Stimulated activated naive CD8-positive, alpha-beta T cell treated with anti-CD3 and anti-CD28 coated beads, Interleukin-15, amount 100 ng/mL, for 72 hours (primary cell): ENCODE data around the gene SLAIN2.
"Not testable (repeated sequence)": the region's sequence is repeated elsewhere in the genome, so short reads cannot be mapped to it uniquely, and the experiment has no call there.

Experiments used
- ATAC-seq: fragments of 150-1000 bp; cut with Tn5 transposase; 2 replicates; pipeline ENCODE4 v1.10.0; 2021; ENCODE audit warnings: mild to moderate bottlenecking, moderate library complexity
- DNase-seq, 2 donors: peaks; one replicate each; pipeline ENCODE4 v3.0.0; 2021 to 2022
- H3K27ac Mint-ChIP-seq, 2 donors: one replicate each; pipeline ENCODE4 v1.8.0; 2022; ENCODE audit warnings: mild to moderate bottlenecking in 2 of 2, mixed read lengths in 2 of 2, moderate library complexity in 2 of 2
- H3K27me3 Mint-ChIP-seq: one replicate; pipeline ENCODE4 v1.8.0; 2022; ENCODE audit warnings: mixed read lengths
- H3K4me1 Mint-ChIP-seq: one replicate; pipeline ENCODE4 v1.8.0; 2022; ENCODE audit warnings: mild to moderate bottlenecking, mixed read lengths
- H3K4me3 Mint-ChIP-seq, 2 donors: one replicate each; pipeline ENCODE4 v1.8.0; 2022; ENCODE audit warnings: mild to moderate bottlenecking in 2 of 2, mixed read lengths in 2 of 2, moderate library complexity in 1 of 2
- H3K9me3 Mint-ChIP-seq, 2 donors: one replicate each; pipeline ENCODE4 v1.8.0; 2022; ENCODE audit warnings: mixed read lengths in 2 of 2

Gene SLAIN2

DNA sequence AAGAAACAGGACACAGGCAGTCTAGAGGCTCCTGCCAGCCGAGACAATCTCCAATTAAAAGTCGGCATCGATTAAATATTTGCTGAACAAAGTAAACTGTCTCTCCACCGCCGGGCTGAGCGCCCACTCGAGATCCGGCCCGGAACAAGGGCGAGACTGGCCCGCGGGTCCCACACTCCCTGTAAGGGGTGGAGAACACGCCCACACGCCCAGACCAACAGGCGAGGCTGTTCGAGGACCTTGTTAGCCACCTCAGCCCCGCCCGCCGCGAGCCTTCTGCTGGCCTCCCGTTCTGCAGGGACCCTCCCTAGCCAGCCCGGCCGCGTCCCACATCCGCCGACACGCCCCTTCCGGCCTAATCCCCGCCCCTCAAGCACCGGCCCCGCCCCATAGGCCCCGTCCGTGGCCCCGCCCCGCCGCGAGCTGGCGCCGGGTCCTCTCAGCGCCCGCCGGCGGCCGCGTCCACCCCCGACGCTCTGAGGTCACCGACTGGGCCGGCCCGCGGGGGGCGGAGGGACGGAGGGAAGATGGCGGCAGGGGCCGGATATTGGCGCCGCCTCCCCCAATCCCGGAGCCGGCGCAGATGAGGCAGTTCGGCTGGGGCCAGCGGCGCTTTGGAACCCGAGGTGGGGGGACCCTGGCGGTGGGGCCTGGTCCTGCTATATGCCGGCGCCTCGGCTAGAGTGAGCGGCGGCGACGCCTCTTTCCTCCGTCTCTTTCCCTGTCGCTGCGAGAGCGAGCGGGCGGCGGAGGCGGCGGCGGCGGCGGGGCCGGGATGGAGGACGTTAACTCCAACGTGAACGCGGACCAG is at the start of gene SLAIN2:
Gene SLAIN2, plus strand, starts transcription at position 565 of the 811 bp plus-strand sequence. Its CDS starts 211 bp downstream, at position 776.
- DNase-seq (peak; percentile 98 to 99), ATAC-seq (peak; percentile 88)
- Mint-ChIP-seq H3K4me3 (peak within 1 kb of the TSS; percentile 98 to 99), H3K27me3 (no peaks in the 10 kb centered on the region), H3K4me1 (peaks cover 61% of the 10 kb centered on the region), H3K27ac (peak within 1 kb of the TSS; percentile 99), H3K9me3 (no peaks in the 10 kb centered on the region)

- not testable (repeated sequence) for H3K4me1 Mint-ChIP-seq, H3K27me3 Mint-ChIP-seq, H3K4me3 Mint-ChIP-seq, ATAC-seq, H3K9me3 Mint-ChIP-seq, DNase-seq, H3K27ac Mint-ChIP-seq
Measured at GRCh38 chr4:48292218-48292790, 49.0 kb upstream of the SLAIN2 start.

GRCh38 chr4:48295116-48295515 is 46.2 kb upstream of the SLAIN2 start:
- Mint-ChIP-seq H3K27me3 (peaks cover 7% of the 10 kb centered on the region), H3K27ac (no peak overlapping the region), H3K4me1 (no peaks in the 10 kb centered on the region), H3K4me3 (no peak overlapping the region), H3K9me3 (no peaks in the 10 kb centered on the region)
- no peak for DNase-seq
- no peak for ATAC-seq

- H3K4me3 Mint-ChIP-seq = no peak overlapping the region
- DNase-seq (no peak), ATAC-seq (peak; percentile 69)
- no peaks in the 10 kb centered on the region for H3K4me1 Mint-ChIP-seq
- H3K27ac Mint-ChIP-seq = peak overlapping the region in 1 of 2 donors; percentile 47
- peaks cover 7% of the 10 kb centered on the region for H3K27me3 Mint-ChIP-seq
- no peaks in the 10 kb centered on the region for H3K9me3 Mint-ChIP-seq
Measured at GRCh38 chr4:48296365-48296764, 45.0 kb upstream of the SLAIN2 start.

DNA sequence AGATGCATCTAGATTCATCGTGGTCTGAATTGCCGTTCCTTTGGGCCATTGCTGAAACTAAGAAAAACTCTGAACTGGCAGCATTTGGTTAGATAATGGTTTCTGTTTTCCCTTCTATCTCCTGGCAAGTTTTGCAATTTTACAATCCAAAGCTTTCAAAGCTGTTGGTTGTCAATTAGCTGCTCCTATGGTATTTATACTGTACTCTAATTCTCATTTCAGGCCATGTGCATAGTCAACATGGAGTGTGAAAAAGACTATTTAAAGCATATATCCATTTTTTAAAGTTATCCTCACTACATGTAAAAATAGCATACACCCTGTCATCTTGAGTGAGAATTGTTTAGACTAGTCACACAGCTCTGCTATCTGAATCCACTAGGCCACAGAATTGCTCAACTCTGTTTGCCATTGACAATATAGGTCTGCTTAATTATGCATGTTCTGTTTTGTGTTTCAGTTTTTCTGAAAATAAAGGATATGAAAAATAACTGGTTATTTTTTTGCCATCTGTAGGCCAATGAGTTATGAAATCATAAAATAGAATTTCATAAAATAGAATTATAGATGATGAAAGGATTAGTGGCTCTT is 44.0 kb upstream of the SLAIN2 start:
- Mint-ChIP-seq H3K27ac (no peak overlapping the region), H3K4me3 (no peak overlapping the region), H3K4me1 (no peaks in the 10 kb centered on the region), H3K9me3 (no peaks in the 10 kb centered on the region), H3K27me3 (peaks cover 16% of the 10 kb centered on the region)
- ATAC-seq (no peak), DNase-seq (no peak)

GRCh38 chr4:48299560-48299959 is 41.8 kb upstream of the SLAIN2 start:
- Mint-ChIP-seq H3K4me1 (no peaks in the 10 kb centered on the region), H3K27ac (no peak overlapping the region), H3K9me3 (no peaks in the 10 kb centered on the region), H3K4me3 (no peak overlapping the region), H3K27me3 (peaks cover 24% of the 10 kb centered on the region)
- DNase-seq = no peak
- ATAC-seq = no peak

GRCh38 chr4:48300004-48300403 is 41.3 kb upstream of the SLAIN2 start:
- no peak overlapping the region for H3K4me3 Mint-ChIP-seq
- H3K27ac Mint-ChIP-seq = no peak overlapping the region
- peaks cover 24% of the 10 kb centered on the region for H3K27me3 Mint-ChIP-seq
- H3K9me3 Mint-ChIP-seq = no peaks in the 10 kb centered on the region
- no peak for ATAC-seq
- H3K4me1 Mint-ChIP-seq = no peaks in the 10 kb centered on the region
- DNase-seq = no peak

DNA sequence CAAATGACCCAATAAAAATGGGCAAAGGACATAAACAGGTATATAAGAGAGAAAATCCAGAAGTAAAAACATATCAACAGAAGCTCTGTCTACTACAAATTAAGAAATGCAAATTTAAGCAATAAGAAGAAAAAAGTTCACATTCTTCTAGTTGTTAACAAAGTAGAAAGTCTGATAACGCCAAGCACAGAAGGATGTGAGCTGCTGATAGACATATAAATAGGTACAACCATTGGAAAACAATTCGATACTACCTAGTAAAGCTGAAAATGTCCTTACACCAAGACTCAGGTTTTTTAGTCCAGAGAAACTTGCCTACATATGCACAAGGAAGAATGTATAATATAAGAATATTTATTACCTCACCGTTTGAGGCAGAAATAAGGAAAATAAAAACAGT is 35.8 kb upstream of the SLAIN2 start:
- Mint-ChIP-seq H3K27me3 (peaks cover 17% of the 10 kb centered on the region), H3K27ac (no peak overlapping the region), H3K9me3 (no peaks in the 10 kb centered on the region), H3K4me1 (no peaks in the 10 kb centered on the region), H3K4me3 (no peak overlapping the region)
- no peak for ATAC-seq
- DNase-seq = no peak

DNA sequence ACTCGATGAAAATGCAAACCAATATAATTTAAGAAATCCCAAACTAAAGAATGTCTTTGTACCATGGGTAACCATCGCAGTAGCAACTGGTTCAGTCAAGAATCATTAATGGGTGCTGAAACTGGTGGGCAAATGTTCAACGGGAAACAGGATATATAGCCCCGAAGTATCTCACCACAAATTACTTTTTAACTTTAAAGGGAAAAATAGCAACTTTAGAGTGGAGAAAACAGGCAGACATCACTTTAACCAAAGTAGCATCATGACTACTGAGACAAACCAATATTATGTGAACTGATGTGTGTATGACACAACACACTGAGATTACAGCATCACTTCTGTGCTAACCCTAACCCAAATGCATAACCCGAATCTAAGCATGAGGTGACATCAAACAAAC is 33.8 kb upstream of the SLAIN2 start:
- no peaks in the 10 kb centered on the region for H3K4me1 Mint-ChIP-seq
- H3K4me3 Mint-ChIP-seq = no peak overlapping the region
- DNase-seq = no peak
- H3K27ac Mint-ChIP-seq = no peak overlapping the region
- peaks cover 6% of the 10 kb centered on the region for H3K27me3 Mint-ChIP-seq
- ATAC-seq = no peak
- no peaks in the 10 kb centered on the region for H3K9me3 Mint-ChIP-seq

GRCh38 chr4:48308901-48309300 is 32.4 kb upstream of the SLAIN2 start:
- no peak overlapping the region for H3K27ac Mint-ChIP-seq
- no peaks in the 10 kb centered on the region for H3K9me3 Mint-ChIP-seq
- H3K4me3 Mint-ChIP-seq = no peak overlapping the region
- DNase-seq (no peak), ATAC-seq (no peak)
- H3K4me1 Mint-ChIP-seq = no peaks in the 10 kb centered on the region
- H3K27me3 Mint-ChIP-seq = no peaks in the 10 kb centered on the region

DNA sequence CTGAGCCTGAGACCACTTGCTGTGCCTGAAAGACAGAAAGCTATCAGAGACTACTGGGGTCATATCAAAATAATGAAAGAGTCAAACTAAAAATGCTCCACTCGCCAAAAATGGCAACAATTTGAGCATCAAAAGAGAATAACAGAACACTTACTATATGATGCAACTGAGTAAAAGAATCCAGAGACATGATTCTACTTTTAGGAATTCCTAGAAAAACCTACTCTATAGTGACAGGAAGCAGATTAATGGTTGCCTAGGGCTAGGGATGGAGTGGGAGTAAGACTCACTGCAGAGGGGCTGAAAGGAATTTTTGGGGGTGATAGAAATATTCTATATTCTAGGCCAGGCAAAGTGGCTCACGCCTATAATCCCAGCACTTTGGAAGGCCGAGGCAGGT is 29.4 kb upstream of the SLAIN2 start:
- Mint-ChIP-seq H3K4me1 (peaks cover 7% of the 10 kb centered on the region), H3K9me3 (no peaks in the 10 kb centered on the region), H3K27me3 (no peaks in the 10 kb centered on the region), H3K4me3 (no peak overlapping the region), H3K27ac (no peak overlapping the region)
- ATAC-seq = no peak
- no peak for DNase-seq

GRCh38 chr4:48314746-48315145 is 26.6 kb upstream of the SLAIN2 start:
- not testable (repeated sequence) for ATAC-seq, H3K27me3 Mint-ChIP-seq, H3K9me3 Mint-ChIP-seq, H3K4me3 Mint-ChIP-seq, H3K27ac Mint-ChIP-seq, DNase-seq, H3K4me1 Mint-ChIP-seq

DNA sequence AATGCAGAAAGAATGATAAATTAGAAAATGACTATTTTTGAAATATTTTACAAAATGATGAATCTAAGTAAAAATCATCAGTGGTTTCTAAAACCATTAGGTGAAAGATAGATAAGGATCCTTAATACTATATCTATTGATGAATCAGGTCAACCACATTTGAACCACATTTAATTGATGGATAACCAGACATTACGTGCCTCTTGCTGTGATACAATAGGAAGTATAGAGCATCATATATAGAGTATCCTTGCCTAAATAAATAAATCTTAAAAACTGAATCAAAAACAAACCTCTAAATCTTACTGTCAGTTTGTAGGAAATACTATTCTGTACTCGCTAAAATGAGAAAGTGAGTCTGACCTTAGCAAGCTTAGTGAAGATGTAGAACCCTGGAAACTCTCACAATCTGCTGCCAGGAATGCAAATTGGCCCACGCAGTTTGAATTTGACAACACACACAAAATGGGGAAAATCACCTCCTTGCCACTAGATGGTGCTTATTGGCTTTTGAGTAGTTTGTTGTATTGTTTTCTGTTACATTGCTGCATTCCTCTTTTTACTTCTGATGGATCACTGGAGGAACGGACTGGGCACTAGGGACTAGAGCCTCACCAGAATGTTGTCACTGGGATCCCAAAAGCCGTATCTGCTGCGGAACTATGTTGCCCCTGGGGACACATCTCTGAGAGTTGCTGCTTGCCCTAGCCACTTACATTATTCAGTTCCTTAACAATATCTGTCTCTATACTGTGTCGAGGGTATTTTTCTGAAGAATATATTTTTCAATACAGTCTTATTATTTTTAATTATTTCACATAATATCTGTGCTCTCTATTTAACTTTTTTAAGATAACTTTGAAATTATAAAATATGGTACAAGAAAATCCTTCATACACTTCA is 25.4 kb upstream of the SLAIN2 start:
- Mint-ChIP-seq H3K27ac (no peak overlapping the region), H3K4me3 (no peak overlapping the region), H3K4me1 (peaks cover 7% of the 10 kb centered on the region), H3K27me3 (no peaks in the 10 kb centered on the region), H3K9me3 (no peaks in the 10 kb centered on the region)
- DNase-seq (peak in 1 of 2 donors; percentile 5), ATAC-seq (peak; percentile 53)

- DNase-seq (no peak), ATAC-seq (no peak)
- H3K27ac Mint-ChIP-seq = peak overlapping the region in 1 of 2 donors; percentile 11
- H3K4me3 Mint-ChIP-seq = no peak overlapping the region
- peaks cover under 1% of the 10 kb centered on the region for H3K4me1 Mint-ChIP-seq
- H3K27me3 Mint-ChIP-seq = no peaks in the 10 kb centered on the region
- H3K9me3 Mint-ChIP-seq = no peaks in the 10 kb centered on the region
Measured at GRCh38 chr4:48321312-48321711, 20.0 kb upstream of the SLAIN2 start.

DNA sequence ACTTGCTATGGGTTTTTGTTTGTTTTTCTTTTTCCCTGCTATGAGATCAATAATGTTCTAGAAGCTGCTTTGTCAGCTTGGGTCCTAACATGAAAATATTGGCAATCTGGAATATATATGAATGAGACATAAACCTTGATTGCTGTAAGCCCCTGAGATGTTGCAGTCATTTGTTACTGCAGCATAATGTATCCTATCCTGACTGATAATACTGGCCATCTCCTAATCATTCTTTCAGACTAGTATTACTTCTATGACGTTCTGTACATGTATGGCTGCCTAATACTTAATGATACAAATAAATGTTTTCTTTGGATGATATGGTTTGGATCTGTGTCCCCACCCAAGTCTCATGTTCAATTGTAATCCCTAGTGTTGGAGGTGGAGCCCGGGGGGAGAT is 19.3 kb upstream of the SLAIN2 start:
- no peak for DNase-seq
- Mint-ChIP-seq H3K9me3 (no peaks in the 10 kb centered on the region), H3K27ac (no peak overlapping the region), H3K4me1 (no peaks in the 10 kb centered on the region), H3K4me3 (no peak overlapping the region), H3K27me3 (no peaks in the 10 kb centered on the region)
- no peak for ATAC-seq
